Measurements from ENCODE around the gene COG3. TPM values are rescaled to one million over a fixed set of nuclear protein-coding genes. Genes with fewer than 3 reads are reported as not detected.

COG3 gene
- total RNA-seq, 1 donor from 2014 or later, result 33.4 TPM

DNA sequence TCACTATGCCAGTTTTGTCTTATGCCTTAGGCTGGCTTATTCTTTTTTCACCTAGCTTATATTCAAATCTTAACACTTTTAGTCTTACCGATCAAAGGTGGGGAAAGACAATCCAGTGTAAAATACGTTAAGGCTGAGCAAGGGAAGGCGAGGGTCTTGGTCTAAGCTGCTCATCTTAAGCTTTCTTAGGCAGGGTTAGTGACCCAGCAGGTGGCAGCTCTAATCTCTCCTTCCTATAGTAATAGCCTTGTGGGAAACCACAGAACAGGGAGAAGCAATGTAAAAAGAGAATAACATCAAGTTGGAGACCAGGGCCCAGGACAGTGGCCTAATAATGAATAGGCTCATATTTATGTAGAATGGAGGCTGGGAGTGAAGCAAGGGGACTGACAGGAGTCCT is 45.9 kb downstream of the COG3 start:
- no peak for DNase-seq

DNA sequence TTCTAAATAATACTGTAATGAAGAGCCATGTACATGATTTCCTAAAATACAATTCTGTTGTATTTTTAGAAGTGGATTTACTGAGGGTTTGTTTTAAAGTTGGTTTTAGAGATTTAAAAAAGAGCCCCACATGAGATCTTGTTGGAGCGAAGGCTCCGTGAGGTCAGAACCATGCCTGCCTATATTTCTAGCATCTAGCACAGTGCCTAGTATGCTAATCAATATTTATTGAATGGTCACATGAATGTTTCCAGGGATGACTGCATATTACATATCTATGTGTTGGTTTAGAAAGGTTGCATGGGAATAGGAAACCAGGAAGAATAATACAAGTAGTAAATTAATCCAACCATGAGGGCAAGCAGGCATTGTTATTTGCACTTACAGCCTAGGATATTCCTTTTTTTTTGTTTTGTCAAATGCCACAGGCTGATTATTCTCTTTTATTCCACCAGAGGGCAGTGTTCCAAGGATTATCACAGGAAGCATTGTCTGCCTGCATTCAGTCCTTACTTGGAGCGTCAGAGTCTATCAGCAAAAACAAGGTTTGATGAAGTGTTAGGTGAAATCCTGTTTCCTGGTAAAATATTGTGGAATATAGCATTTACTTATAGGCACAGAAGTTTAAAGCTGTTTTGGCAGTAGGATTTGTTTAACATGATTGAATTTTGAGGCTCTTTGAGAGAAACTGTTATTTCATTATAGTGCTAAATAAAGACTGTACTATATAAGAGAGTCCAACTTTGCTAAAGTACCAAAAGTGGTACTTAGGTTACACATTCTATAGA is 46.8 kb downstream of the COG3 start:
- peak; percentile 86 for DNase-seq

DNA sequence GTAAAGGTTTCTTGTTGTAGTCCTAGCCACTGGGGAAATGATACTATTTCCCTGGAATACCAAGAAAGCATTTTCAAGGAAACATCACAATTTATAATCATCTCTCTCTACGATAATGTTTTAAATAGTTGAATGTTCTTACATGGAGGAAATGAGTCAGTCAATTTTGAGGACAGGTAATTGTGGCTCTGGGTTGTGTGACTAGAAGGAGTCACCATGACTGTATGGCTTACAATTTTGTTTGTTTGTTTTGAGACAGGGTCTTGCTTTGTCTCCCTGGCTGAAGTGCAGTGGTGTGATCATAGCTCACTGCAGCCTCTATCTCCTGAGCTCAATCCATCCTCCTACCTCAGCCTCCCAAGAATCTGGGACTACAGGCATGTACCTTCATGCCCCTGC is 47.4 kb downstream of the COG3 start:
- peak; percentile 57 for DNase-seq

DNA sequence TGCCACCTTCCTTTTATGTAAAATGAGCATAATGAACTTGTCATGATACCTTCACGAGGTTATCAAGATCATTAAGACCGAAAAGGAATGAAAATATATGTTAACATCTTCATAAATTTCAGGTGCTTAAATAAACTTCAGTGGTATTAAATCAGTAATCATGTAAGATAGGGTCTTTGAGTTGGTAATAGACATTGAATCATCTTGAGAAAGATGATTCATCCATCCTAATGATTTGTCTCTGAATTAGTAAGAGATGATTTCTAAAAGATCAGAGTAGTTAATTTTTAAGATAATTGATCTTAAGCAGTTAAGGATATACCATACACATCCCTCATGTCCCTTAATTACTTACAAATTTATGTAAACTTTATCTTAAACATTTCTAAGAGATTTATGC is 52.0 kb downstream of the COG3 start:
- no peak for DNase-seq

DNA sequence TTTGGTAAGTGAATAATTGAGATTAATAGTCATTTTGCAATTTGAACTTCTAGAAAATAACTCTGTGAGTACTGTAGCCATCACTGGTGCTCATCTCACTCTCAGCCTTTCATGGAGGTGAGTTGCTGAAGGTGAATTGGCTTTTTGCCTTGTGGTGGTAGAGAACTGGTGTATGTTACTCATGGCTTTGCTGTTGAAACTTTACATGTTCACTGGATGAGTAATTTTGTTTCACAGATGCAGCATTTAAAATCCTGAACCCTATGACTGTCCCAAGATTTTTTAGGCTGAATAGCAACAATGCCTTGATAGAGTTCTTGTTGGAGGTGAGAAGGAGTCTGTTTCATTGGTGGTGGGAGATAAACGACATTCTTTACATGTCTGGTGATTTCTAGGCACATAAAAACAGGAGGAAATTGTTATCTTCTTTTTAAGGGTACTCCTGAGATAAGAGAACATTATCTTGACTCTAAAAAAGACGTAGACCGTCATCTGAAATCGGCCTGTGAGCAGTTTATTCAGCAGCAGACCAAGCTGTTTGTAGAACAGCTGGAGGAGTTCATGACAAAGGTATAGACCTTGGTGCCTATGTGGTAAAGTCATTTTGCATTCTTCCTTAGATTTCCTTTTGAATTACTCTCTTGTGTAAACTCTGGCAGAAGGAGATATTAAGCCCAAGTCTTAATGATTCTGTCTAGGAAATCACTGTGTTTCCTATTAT is 53.9 kb downstream of the COG3 start:
- DNase-seq, result no peak

DNA sequence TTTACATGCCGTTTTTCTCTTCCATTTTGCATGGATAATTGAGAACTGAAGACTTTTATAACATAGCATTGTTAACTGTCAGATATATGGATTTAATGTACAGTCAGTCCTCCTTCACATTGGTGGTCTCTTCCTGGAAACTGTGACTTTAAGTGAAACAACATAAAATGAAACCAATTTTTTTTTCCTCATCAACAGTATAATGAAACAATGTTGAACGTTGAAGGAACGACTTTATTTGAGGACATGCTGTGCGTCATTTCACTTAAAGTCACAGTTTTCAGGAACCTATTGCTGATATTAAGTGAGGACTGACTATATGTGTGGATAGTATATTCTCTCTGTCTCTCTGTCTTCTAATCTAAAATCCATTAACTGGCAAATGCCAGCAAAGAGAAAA is 54.8 kb downstream of the COG3 start:
- DNase-seq, result no peak

DNA sequence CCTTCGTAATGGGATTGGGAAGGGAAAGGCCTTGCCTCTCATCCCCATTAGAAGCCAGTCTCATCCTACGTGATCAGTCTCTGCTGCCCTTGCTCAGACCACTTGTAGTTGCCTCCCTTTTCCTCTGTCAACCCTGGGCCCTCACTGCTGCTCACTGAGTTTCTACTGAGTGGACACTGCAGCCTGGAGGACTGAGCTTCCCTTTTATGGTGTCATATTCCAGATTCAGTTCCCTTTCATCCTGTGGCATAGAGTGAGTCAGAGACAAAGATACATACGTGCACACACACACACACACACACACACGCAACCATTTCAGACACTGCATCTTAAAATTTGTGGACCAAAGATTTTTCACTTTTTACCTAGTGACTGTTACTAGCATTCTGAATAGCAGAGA is 56.6 kb downstream of the COG3 start:
- no peak for DNase-seq

DNA sequence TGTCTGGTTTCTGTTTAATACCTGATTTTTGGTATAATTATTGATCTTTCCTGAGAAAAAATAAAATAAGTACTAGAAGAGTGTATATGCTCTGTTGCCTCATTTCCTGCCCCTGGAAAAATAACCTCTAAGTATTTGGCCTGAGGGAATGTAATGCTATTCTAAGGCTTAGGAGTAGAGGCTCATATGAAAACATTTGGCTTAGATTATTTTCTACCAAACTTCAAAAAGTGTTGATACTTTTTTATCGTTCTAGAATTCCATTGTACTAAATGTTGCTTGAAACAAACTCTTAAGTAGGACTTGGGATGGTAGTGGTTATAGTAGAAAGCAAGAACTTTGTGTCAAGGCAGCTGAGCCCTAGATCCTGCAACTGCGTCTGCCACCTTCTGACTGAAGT is 57.8 kb downstream of the COG3 start:
- DNase-seq, result no peak

DNA sequence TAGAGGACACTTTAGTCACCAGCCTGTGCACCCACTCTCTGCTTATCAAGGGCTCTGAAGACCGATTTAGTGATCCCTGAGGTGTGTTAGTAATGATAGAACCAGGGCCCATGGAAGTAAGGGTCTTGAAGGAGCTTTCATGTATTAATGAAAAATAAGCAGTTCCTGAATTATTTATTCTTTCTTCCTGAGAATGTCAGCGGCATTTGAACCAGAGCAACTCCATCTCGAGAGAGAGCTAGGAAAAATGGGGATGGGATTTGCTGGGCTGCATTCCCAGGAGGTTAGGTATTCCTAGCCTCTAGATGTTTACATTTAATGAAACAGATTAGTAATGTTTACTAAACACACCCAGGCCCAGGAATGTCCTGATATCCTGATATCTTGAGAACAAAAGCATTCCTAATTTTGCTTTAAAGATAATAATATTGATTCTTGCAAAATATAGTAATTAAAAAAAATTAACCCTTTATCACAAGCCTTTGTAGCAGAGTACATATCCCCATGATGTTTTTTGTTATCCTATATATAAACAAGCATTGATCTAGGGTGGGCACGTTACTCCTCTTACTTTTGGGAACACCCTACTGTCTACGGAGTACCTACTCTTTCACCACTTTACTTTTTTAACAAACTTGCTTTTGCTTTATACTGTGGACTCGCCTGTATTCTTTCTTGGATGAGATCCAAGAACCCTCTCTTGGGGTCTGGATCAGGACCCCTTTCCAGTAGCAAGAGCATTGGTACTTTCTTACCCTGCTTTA is 63.1 kb downstream of the COG3 start:
- DNase-seq, result no peak

DNA sequence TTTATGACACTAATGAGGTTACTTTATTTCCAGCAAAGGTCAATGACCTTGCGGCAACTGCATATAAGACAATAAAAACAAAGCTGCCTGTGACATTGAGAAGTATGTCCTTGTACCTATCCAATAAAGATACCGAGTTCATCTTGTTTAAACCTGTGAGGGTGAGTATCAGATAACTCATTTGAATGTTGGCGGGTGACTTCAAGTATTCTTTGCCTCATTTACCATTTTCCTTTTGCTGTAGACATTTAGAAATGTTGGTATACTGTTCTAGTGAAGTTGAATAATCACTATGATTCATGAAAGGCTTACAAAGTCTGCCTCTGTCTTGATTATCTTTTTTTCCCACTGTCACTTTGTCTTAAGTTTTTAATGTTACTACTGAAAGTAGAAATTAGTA is 65.0 kb downstream of the COG3 start:
- no peak for DNase-seq

DNA sequence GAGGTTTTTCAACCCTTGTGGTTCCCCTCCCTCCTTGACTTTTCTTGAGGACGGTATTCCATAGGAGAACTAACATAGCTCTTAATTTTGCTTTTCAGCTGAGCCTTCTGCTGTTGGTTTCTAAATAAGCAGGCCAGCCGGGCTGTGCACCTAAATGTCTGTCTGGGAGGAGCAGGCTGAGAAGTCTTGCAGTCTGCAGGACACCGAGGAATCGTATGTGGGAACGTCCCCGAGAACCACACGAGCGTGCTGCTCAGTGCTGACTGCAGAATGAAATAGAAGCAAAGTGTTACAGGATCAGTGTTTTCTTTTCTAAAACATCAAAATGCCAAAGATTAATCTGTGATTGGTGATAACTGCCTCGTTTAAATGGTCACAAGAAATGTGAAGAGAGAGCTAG is 69.9 kb downstream of the COG3 start:
- no peak for DNase-seq

DNA sequence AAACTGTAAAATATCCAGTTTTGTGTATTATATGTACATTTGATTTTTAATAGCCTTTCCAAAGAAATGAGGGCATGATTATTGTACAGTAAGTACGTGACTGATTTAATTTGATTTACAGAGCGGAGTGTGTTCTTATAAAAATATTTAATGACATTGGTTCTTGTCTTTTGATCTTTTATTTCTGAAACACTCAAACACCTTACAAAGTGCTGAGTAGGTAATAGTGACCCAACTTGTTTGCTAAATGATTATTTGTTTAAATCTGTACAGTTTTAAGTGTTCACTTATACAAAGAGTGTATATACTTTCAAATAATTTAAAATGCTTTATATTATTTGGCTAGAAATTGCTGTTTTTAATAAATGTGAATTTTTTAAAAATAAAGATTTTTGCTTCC is 71.5 kb downstream of the COG3 start:
- no peak for DNase-seq

DNA sequence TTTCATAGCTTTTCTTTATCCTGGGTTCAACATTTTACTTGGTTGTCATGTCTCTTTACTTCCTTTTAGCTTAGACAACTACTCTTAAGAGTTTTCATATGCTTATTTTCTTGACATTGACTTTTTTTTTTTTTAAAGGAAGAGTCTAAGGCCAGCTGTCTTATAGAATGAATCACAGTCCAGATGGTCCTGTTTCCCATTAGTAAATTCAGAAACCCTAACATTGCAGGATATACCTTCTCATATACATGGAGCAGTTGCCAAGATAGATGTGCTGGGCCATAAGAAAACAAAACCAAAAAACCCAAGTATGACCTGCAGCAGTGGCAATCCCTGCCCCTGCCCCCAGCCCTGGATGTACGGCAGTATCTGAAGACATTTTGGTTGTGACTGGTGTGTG is 72.8 kb downstream of the COG3 start:
- peak; percentile 20 for DNase-seq

DNA sequence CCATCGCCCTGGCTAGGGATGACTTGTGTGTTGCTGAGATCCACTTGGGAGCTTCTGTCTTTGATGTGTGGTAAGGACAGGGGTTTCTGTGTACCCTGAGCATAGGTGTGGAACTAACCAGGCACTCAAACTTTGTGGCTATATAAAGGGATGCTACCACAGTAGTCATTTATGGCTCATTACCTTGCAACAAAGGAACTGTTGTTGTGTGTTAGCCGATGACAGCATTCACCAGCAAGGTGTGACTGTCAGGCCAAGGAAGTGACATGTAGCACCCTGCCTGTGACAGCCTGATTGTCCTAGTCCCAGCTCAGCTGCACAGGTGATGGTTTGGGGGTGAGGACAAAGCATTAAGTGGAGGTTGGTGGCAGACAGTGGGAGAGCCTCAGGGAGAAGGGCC is 73.6 kb downstream of the COG3 start:
- no peak for DNase-seq

DNA sequence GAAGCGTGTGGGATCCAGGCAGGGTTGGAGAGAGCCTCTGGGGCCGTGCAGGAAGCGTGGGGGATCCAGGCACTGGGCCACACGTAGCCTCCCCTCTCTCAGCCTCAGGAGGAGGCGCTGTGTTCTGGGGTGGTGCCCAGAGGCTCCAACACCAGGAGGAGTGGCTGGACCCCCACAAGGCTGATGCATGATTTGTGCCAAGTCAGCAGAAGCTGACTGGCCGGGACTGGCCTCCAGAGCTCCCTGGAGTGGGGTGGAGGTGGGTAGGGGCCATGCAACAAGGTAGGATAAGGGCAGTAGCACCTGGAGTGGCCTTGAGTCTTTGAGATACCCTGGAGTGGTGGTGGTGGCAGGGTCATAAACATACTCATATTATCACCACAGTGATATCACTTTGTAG is 75.5 kb downstream of the COG3 start:
- DNase-seq, result no peak

DNA sequence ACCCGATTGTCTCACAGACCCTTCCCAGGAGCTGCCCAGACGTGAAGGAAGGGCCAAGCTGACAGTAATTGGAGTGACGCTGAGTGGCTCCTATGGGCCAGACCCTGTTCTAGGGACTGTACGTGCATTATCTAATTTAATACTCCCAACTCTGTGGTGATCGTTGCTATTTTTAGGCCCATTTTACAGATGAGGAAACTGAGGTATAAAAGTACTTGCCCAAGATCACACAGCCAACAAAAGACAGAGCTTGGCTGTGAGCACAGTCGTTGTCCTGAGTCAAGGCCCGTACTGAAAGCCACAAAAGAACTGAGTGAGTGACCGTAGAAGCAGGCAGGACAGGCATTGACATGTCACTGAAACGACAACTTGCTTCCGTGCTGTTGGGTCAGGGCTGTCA is 76.1 kb downstream of the COG3 start:
- no peak for DNase-seq

DNA sequence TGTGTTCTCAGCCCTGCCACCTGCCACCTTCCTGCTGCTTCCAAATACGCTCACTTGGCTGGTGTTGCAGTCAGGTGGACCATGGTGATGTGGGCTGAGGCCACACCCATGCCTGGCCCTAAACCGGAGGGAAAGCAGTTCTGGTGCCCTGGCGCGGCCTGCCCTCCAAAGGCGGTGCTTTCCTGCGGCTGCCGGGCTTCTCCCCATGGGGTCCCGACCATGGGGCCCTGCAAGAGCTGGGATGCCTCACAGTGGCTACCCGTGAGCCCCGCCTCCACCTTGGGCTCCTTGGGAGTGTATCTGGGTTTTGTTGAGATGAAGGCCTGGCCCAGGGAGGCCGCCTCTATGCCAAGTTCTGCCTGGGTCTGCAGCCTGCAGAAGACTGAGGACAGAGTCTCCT is 77.1 kb downstream of the COG3 start:
- DNase-seq, result no peak

DNA sequence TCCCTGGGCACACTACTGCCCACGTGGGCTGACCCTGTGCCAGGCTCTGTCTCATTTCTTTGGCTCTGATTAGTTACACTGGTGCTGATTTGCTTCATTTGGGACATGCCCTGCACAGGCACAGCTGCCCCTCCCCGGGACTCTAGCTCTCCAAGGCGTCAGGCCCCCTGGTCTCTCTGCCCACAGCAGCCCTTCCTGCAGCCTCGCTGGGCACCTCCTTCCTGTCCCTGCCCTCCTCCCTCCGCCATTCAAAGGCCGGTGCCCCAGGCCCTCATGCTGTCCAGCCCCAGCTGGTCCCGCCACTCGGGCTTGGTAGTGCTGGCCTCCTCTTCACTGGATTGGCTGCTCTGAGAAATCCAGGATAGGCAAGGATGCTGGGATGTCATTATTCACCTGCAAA is 77.7 kb downstream of the COG3 start:
- DNase-seq, result no peak

DNA sequence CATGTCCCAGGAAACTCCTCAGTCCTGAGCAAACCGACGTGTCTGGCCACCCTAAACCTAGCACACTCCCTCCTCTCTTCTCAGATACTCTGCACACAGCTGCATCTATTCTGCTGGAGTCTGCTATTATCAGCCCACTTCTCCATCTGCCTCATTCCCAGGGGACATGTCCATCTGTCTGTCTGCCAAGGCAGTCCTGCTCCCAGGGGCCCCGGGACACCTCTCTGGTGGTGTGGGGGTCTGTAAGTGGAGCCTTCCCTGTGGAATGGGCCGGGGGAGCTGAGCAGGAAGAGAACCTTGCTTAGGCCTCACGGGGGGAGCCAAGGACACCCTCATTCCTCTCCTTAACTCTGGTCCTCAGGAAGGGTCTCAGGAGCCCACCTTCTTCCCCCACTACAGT is 78.1 kb downstream of the COG3 start:
- no peak for DNase-seq

DNA sequence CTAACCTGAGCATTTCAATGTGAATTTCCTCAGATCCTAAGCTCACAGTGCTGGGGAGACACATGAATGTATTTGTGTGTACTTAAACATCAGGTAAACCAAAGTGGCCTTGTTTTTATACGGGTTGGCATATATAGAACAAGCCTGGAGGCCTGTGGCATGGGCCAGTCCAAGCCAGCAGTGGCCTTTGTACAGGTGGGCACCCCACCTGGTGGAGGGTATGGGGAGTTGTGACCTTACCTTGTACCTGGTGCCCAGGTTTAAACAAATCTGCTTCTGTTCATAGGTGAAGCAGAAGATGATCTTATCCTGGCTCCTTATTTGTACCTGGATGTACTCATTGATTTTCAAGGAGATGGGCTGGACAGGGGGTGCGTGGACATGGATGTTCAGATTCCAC is 79.8 kb downstream of the COG3 start:
- DNase-seq, result no peak

DNA sequence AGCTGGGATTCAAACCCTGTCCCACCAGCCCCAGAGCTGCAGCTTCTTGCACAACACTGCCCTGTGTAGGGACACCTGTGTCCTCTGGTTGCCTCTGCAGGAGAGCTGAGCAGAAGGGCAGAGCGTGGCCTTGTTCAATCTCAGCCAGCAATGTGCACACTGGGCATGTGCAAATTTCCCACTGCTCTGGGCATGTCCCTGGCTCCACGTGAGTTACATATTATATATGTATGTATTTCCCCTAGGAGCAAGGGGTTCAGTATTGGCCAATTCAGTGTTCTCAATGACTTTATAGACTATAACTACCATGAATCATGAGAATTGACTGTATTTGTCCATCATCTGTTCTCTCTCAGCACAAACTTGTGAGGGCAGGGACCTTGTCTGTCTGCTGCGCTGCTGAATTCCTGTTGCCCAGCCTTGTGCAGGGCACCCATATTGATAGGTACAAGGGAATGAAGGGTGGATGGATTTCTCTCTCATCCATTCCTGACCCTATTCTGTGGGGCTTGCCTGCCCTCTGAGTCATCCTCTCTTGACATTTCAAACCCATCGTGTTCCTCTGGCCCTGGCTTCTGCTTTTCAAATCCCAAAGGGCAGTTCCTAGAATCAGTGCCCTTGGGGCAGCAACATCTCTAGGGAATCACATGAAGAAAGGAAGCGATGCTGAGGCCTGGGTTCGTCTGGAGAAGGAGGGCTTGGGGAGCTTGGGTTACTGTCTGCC is 81.1 kb downstream of the COG3 start:
- DNase-seq, result no peak

DNA sequence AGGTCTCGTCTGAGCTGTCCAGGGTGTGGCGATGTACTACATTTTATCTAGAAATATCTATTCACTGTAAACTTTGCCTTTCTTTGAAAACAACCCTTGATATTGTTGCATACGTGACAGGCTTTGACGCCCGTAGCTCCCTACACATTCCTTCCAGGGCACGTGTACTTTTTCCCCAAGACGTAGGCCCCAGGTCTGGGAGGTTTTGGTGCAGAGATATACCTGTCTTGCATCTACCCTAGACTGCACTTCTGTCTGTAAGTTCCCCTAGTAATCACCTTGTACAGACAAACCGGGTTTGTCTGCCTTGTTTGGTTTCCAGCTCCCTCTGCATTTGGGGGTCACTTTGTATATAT is 81.6 kb downstream of the COG3 start:
- no peak for DNase-seq

DNA sequence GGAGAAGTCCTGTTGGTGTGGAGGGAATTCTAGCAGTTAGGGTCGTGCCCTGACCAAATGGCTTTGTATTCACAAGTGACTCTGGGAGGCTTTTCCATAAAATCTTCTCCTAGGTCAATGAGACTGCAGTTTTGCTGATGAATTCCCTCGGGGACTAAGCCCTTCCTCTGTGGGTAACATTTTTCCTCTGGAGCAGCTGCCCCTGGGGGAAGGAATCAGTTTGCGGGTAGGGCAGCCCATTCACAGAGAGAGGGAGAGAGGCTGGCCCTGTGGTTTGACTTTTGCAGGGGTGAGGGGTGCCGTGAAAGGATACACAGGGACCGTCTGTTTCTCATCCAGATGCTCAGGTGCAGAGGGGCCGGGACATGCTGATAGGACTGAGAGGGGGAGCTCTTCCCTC is 83.5 kb downstream of the COG3 start:
- DNase-seq, result no peak

Data from dermis blood vessel endothelial cell (primary cell).